ENCODE data around the gene C11orf21. TPM values are rescaled to one million over a fixed set of nuclear protein-coding genes. Genes with fewer than 3 reads are reported as not detected.

C11orf21 gene
- total and polyA plus RNA-seq, 2 of the 8 experiments (the other 6 are each of a cell fraction or from before 2014, with no cell fraction given) = not detected

GRCh38 chr11:2252018-2252417, 49.7 kb downstream of the C11orf21 start:
- Histone ChIP-seq H2BK120ac (replicated peaks; ENCODE audit: low read depth, low read length) (no peak overlapping the region), H3K23me2 (ENCODE audit: low read depth, low read length) (no peaks in the 10 kb centered on the region), H2AFZ (ENCODE audit: low read length) (no peak overlapping the region), H3K79me2 (ENCODE audit: control insufficient read depth in 1 of 2, insufficient read depth in 2 of 2, low read length in 2 of 2) (no peaks in the 10 kb centered on the region), H3K9ac (replicated peaks in 1 of 4; ENCODE audit: extremely low read depth in 1 of 4, low read depth in 3 of 4, low read length in 3 of 4) (no peak overlapping the region), H3K4me2 (ENCODE audit: insufficient read depth in 1 of 2, low read depth in 2 of 2, low read length in 2 of 2) (no peak overlapping the region), H3K14ac (ENCODE audit: insufficient read length) (no peak overlapping the region), H3K27me3 (replicated peaks in 1 of 4; ENCODE audit: control insufficient read depth in 3 of 4, extremely low read depth in 1 of 4, insufficient read depth in 3 of 4, low read length in 3 of 4) (no peaks in the 10 kb centered on the region; a peak in 2 of 7 replicates), H3K27ac (ENCODE audit: low read depth, low read length) (no peak overlapping the region), H3K18ac (ENCODE audit: extremely low read depth, low read length) (no peak overlapping the region), H4K20me1 (replicated peaks in 1 of 2; ENCODE audit: control insufficient read depth in 1 of 2, insufficient read depth in 2 of 2, low read length in 2 of 2) (no peaks in the 10 kb centered on the region), H2BK20ac (ENCODE audit: low read length) (no peak overlapping the region), H3K36me3 (ENCODE audit: control insufficient read depth in 2 of 4, insufficient read depth in 4 of 4, low read length in 3 of 4) (no peaks in the 10 kb centered on the region), H2BK15ac (ENCODE audit: low read length) (no peak overlapping the region), H3K4me1 (replicated peaks in 1 of 4; ENCODE audit: control insufficient read depth in 3 of 4, insufficient read depth in 4 of 4, low read length in 3 of 4) (no peaks in the 10 kb centered on the region), H2AK5ac (ENCODE audit: low read depth, low read length) (no peak overlapping the region), H2BK12ac (ENCODE audit: low read depth, low read length) (no peak overlapping the region), H3K56ac (replicated peaks; ENCODE audit: insufficient read length, low read depth, low read length) (no peak overlapping the region), H3K9me3 (ENCODE audit: insufficient read depth in 2 of 2, low read depth in 1 of 2, low read length in 1 of 2) (no peaks in the 10 kb centered on the region), H4K91ac (replicated peaks; ENCODE audit: insufficient read length, low read length) (no peak overlapping the region), H3K4ac (replicated peaks; ENCODE audit: insufficient read length, low read depth, low read length) (no peak overlapping the region), H4K8ac (ENCODE audit: extremely low read depth, insufficient read depth, low read length) (no peak overlapping the region), H3K23ac (ENCODE audit: insufficient read length) (no peak overlapping the region), H3K4me3 (ENCODE audit: extremely low read depth in 1 of 4, insufficient read depth in 2 of 4, low read depth in 3 of 4, low read length in 4 of 4) (no peak overlapping the region), H3K79me1 (ENCODE audit: low read depth, low read length) (no peaks in the 10 kb centered on the region), H2BK5ac (ENCODE audit: low read depth, low read length) (no peak overlapping the region), H4K5ac (ENCODE audit: insufficient read length, low read depth, low read length) (no peak overlapping the region)
- FAIRE-seq (no peak), DNase-seq (ENCODE audit: low read depth in 1 of 2, low spot score in 2 of 2) (no peak)
- WGBS, 2 experiments (ENCODE audit: extremely low coverage in 1 of 2, insufficient coverage in 1 of 2, insufficient read length in 1 of 2, insufficient replicate concordance in 2 of 2, low coverage in 1 of 2, low lambda C conversion rate in 2 of 2, missing lambda C conversion rate in 1 of 2) = 94% methylated on average over 6 of the region's 6 CpGs; no CpG with 5 or more reads in 1 of the 2 experiments
- ChIA-PET POLR2A (ENCODE audit: partially characterized antibody) (no interaction called here), CTCF (ENCODE audit: partially characterized antibody) (interaction anchor here (1.2 kb wide), 1 partner anchor 16 kb away, joined by 5 read pairs; no protein-coding TSS in a partner anchor)
- TF ChIP-seq CHD2 (IDR thresholded peaks at IDR 0.05; ENCODE audit: low read length) (no peak), EZH2 (IDR thresholded peaks at IDR 0.05; ENCODE audit: low read depth, low read length, severe bottlenecking) (no peak), ZNF274 (IDR thresholded peaks at IDR 0.05; ENCODE audit: borderline replicate concordance, extremely low read depth, low read length) (no peak), PHF8 (conservative IDR thresholded peaks at IDR 0.05; ENCODE audit: low read depth, low read length) (no peak), GABPA (IDR thresholded peaks at IDR 0.05; ENCODE audit: borderline replicate concordance, insufficient read depth, low read length) (no peak), GTF2F1 (IDR thresholded peaks at IDR 0.05; ENCODE audit: borderline replicate concordance, low read depth, low read length) (no peak), HDAC6 (IDR thresholded peaks at IDR 0.05; ENCODE audit: low read depth, low read length) (no peak), SIN3A (conservative IDR thresholded peaks at IDR 0.05 in 1 of 2, IDR thresholded peaks at IDR 0.05 in 1 of 2; ENCODE audit: low read depth in 1 of 2, low read length in 2 of 2) (no peak), KDM4A (IDR thresholded peaks at IDR 0.05; ENCODE audit: low read depth, low read length, severe bottlenecking) (no peak), SUZ12 (IDR thresholded peaks at IDR 0.05; ENCODE audit: low read length) (no peak)
- TF ChIP-seq, protein P1, sequence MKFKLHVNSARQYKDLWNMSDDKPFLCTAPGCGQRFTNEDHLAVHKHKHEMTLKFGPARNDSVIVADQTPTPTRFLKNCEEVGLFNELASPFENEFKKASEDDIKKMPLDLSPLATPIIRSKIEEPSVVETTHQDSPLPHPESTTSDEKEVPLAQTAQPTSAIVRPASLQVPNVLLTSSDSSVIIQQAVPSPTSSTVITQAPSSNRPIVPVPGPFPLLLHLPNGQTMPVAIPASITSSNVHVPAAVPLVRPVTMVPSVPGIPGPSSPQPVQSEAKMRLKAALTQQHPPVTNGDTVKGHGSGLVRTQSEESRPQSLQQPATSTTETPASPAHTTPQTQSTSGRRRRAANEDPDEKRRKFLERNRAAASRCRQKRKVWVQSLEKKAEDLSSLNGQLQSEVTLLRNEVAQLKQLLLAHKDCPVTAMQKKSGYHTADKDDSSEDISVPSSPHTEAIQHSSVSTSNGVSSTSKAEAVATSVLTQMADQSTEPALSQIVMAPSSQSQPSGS (IDR thresholded peaks at IDR 0.05; ENCODE audit: low read length) = no peak

All from H1 (cell line).